Measurements from ENCODE around the gene DAGLA.

DAGLA gene

GRCh38 chr11:61752117-61752924, 72.1 kb downstream of the DAGLA start, which contains the start of gene MYRF:
TSS of gene MYRF (plus strand) at chr11:61752636. CDS start at chr11:61752745, 109 bp downstream.
- Histone ChIP-seq H4K20me1 (peaks cover 0 to 3% (median 0%) of the 10 kb centered on the region in 11 experiments; a peak in 2 of 22 replicates), H3K9ac (peak within 1 kb of the TSS in 10 of 11 experiments; percentile 18 to 73 (median 54); a peak in 15 of 22 replicates), H3K36me3 (no peaks in the 10 kb centered on the region), H3K27ac (no peak within 1 kb of the TSS; a peak in 1 of 22 replicates), H3K27me3 (peaks cover 36 to 53% (median 48%) of the 10 kb centered on the region in 11 experiments), H3K4me3 (peak within 1 kb of the TSS; percentile 46 to 68 (median 53); a peak in 19 of 20 replicates), H3K4me1 (peaks cover 20 to 58% (median 37%) of the 10 kb centered on the region in 10 experiments), H3K4me2 (peak within 1 kb of the TSS; percentile 83 to 91 (median 85)), H3K9me3 (replicated peaks in 1 of 11) (no peaks in the 10 kb centered on the region)
- TF ChIP-seq Cebpa-rat (IDR thresholded peaks at IDR 0.05): no peak

GRCh38 chr11:61752925-61753521, 72.8 kb downstream of the DAGLA start:
- H3K9me3 ChIP-seq (replicated peaks in 1 of 11): no peaks in the 10 kb centered on the region
- H3K4me2 ChIP-seq: peak overlapping the region; percentile 83 to 91 (median 85)
- H3K4me1 ChIP-seq: peaks cover 26 to 58% (median 43%) of the 10 kb centered on the region in 10 experiments
- peak overlapping the region; percentile 46 to 68 (median 53); a peak in 19 of 20 replicates for H3K4me3 ChIP-seq
- peaks cover 0 to 3% (median 0%) of the 10 kb centered on the region in 11 experiments; a peak in 2 of 22 replicates for H4K20me1 ChIP-seq
- no peak overlapping the region; a peak in 1 of 22 replicates for H3K27ac ChIP-seq
- peak overlapping the region in 10 of 11 experiments; percentile 18 to 73 (median 54); a peak in 15 of 22 replicates for H3K9ac ChIP-seq
- peaks cover 36 to 53% (median 48%) of the 10 kb centered on the region in 11 experiments for H3K27me3 ChIP-seq
- no peak for TF ChIP-seq Cebpa-rat (IDR thresholded peaks at IDR 0.05)
- no peaks in the 10 kb centered on the region for H3K36me3 ChIP-seq

GRCh38 chr11:61753672-61754071, 73.5 kb downstream of the DAGLA start:
- Histone ChIP-seq H4K20me1 (peaks cover 0 to 3% (median 0%) of the 10 kb centered on the region in 11 experiments; a peak in 2 of 22 replicates), H3K4me3 (no peak overlapping the region), H3K9ac (no peak overlapping the region), H3K36me3 (no peaks in the 10 kb centered on the region), H3K4me2 (peak overlapping the region in 4 of 11 experiments; percentile 85 to 91 (median 90); a peak in 3 of 22 replicates), H3K9me3 (replicated peaks in 1 of 11) (no peaks in the 10 kb centered on the region), H3K27ac (no peak overlapping the region), H3K4me1 (peaks cover 26 to 57% (median 42%) of the 10 kb centered on the region in 10 experiments), H3K27me3 (peaks cover 36 to 53% (median 48%) of the 10 kb centered on the region in 11 experiments)
- TF ChIP-seq Cebpa-rat (IDR thresholded peaks at IDR 0.05): no peak

- Histone ChIP-seq H3K4me2 (peak overlapping the region in 10 of 11 experiments; percentile 8 to 96 (median 86); a peak in 14 of 22 replicates), H3K27ac (no peak overlapping the region), H3K27me3 (peaks cover 36 to 53% (median 48%) of the 10 kb centered on the region in 11 experiments), H4K20me1 (peaks cover 0 to 3% (median 0%) of the 10 kb centered on the region in 11 experiments; a peak in 2 of 22 replicates), H3K4me3 (no peak overlapping the region), H3K4me1 (peaks cover 26 to 57% (median 42%) of the 10 kb centered on the region in 10 experiments), H3K9ac (no peak overlapping the region), H3K9me3 (replicated peaks in 1 of 11) (no peaks in the 10 kb centered on the region), H3K36me3 (no peaks in the 10 kb centered on the region)
- no peak for TF ChIP-seq Cebpa-rat (IDR thresholded peaks at IDR 0.05)
Measured at GRCh38 chr11:61754534-61755482, 74.6 kb downstream of the DAGLA start.

GRCh38 chr11:61756147-61756451, 75.9 kb downstream of the DAGLA start:
- H3K4me2 ChIP-seq: peak overlapping the region; percentile 76 to 96 (median 88)
- no peak for TF ChIP-seq Cebpa-rat (IDR thresholded peaks at IDR 0.05)
- H3K27me3 ChIP-seq: peaks cover 31 to 44% (median 40%) of the 10 kb centered on the region in 11 experiments
- no peaks in the 10 kb centered on the region for H3K9me3 ChIP-seq (replicated peaks in 1 of 11)
- H3K9ac ChIP-seq: peak overlapping the region in 8 of 11 experiments; percentile 28 to 79 (median 64); a peak in 13 of 22 replicates
- peak overlapping the region in 3 of 10 experiments; percentile 16 to 56 (median 28); a peak in 4 of 20 replicates for H3K4me3 ChIP-seq
- peaks cover 0 to 3% (median 0%) of the 10 kb centered on the region in 11 experiments; a peak in 2 of 22 replicates for H4K20me1 ChIP-seq
- peak overlapping the region in 9 of 11 experiments; percentile 56 to 96 (median 85); a peak in 17 of 22 replicates for H3K27ac ChIP-seq
- peaks cover 26 to 57% (median 42%) of the 10 kb centered on the region in 10 experiments for H3K4me1 ChIP-seq
- H3K36me3 ChIP-seq: no peaks in the 10 kb centered on the region

GRCh38 chr11:61756452-61757212, 76.4 kb downstream of the DAGLA start:
- Histone ChIP-seq H3K9me3 (replicated peaks in 1 of 11) (no peaks in the 10 kb centered on the region), H3K27me3 (peaks cover 26 to 39% (median 35%) of the 10 kb centered on the region in 11 experiments), H3K9ac (peak overlapping the region in 10 of 11 experiments; percentile 24 to 79 (median 58); a peak in 15 of 22 replicates), H4K20me1 (peaks cover 0 to 3% (median 0%) of the 10 kb centered on the region in 11 experiments; a peak in 2 of 22 replicates), H3K4me1 (peaks cover 26 to 57% (median 44%) of the 10 kb centered on the region in 10 experiments), H3K36me3 (no peaks in the 10 kb centered on the region), H3K4me3 (peak overlapping the region in 4 of 10 experiments; percentile 28 to 56 (median 34); a peak in 6 of 20 replicates), H3K27ac (peak overlapping the region in 10 of 11 experiments; percentile 50 to 96 (median 83); a peak in 21 of 22 replicates), H3K4me2 (peak overlapping the region; percentile 76 to 96 (median 88))
- no peak for TF ChIP-seq Cebpa-rat (IDR thresholded peaks at IDR 0.05)

- Histone ChIP-seq H3K27ac (peak overlapping the region in 10 of 11 experiments; percentile 50 to 96 (median 83); a peak in 18 of 22 replicates), H3K9ac (peak overlapping the region in 6 of 11 experiments; percentile 24 to 79 (median 71); a peak in 4 of 22 replicates), H3K4me2 (peak overlapping the region; percentile 76 to 96 (median 88)), H3K4me1 (peaks cover 26 to 57% (median 45%) of the 10 kb centered on the region in 10 experiments), H3K36me3 (no peaks in the 10 kb centered on the region), H3K27me3 (peaks cover 19 to 32% (median 28%) of the 10 kb centered on the region in 11 experiments), H3K9me3 (replicated peaks in 1 of 11) (no peaks in the 10 kb centered on the region), H3K4me3 (no peak overlapping the region), H4K20me1 (no peaks in the 10 kb centered on the region; a peak in 2 of 22 replicates)
- no peak for TF ChIP-seq Cebpa-rat (IDR thresholded peaks at IDR 0.05)
Measured at GRCh38 chr11:61757213-61757862, 77.1 kb downstream of the DAGLA start.

Data from BLaER1 treated with 17β-estradiol and CSF1 and Interleukin-3, amounts not matched to agents 10 nM and 100 nM (cell line).